Activated CD4-positive, alpha-beta T cell treated with anti-CD3 and anti-CD28 coated beads, Interleukin-2, Interleukin-4, amounts not matched to agents 100 ng/mL and 50 ng/mL, durations not matched to agents 16 hours and 8 hours (primary cell): ENCODE results near the gene WDFY3.
"Not testable (repeated sequence)": the region's sequence is repeated elsewhere in the genome, so short reads cannot be mapped to it uniquely, and the experiment has no call there.

Experiments used
- DNase-seq: peaks from one replicate; pipeline ENCODE4 v3.0.0-alpha.2; 2020; ENCODE audit warnings: low spot score

WDFY3 gene

DNA sequence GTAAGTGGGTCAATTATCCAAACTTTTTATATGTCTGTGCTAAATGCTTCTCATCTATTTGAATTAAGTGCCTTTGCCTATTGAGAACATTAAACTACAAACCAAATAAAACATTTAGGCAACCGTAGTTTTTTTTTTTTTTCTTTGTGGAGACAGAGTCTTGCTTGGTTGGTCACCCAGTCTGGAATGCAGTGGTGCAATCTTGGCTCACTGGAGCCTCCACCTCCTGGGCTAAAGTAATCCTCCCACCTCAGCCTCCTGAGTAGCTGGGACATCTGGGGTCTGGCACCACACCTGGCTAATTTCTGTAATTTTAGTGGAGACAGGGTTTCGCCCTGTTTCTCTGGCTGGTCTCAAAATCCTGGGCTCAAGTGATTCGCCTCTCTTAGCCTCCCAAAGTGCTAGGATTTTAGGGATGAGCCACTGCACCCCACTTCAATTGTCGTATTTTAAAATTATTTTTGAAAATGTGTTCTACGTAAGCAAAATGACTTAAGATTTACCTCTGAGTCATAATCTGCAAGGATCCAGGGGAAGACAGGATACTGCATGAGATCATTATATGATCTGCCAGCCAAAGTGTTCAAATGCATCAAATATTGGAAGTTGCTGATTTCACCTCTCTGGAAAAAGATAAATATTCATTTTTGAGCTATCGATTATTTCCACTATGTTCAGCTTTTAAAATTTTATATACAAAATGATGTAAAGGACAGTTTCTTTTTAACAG is 257.9 kb downstream of the WDFY3 start:
- no peak for DNase-seq

DNA sequence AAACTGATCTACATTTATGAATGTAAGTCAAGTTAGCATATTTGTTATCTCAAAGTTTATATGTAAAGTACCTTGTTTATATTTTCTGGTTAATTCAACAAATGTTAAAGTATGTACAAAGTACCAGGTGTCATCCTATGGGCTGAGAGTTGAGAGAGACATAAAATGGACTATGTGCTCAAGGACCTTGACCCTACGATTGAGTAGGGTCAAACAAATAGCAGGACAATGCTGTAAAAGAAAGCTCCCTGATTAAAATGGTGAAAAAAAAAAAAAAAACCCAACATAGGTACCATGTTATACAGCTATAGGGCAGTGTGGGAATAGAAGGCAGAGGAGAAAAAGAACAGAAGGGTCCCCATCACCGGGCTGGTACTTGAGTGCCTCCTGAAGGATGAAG is 260.2 kb downstream of the WDFY3 start:
- DNase-seq: no peak

DNA sequence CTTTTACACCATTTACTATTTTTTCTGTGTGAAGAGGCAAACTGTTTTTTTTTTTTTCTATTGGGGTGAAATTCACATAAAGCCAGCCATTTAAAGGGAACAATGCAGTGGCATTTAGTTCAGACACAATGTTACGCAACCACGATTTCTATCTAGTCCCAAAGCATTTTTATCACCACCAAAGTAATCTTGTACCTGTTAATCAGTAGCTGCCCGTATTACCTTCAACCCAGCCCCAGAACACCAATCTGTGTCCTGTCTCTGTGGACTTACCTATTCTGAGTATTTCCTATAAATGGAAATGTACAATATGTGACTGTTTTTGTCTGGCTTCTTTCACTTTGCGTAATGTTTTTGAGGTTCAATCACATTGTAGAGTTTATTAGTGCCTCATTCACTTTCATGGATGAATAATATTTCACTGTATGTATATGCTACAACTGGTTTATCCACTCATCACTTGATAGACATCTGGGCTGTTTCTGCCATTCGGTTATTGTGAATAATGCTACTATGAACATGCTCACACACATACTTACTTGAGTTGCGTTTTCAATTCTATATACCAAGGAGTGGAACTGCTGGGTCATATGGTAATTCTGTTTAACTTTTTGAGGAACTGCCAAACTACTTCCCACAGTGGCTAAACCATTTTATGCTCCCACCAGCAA is 267.4 kb downstream of the WDFY3 start:
- DNase-seq: no peak

DNA sequence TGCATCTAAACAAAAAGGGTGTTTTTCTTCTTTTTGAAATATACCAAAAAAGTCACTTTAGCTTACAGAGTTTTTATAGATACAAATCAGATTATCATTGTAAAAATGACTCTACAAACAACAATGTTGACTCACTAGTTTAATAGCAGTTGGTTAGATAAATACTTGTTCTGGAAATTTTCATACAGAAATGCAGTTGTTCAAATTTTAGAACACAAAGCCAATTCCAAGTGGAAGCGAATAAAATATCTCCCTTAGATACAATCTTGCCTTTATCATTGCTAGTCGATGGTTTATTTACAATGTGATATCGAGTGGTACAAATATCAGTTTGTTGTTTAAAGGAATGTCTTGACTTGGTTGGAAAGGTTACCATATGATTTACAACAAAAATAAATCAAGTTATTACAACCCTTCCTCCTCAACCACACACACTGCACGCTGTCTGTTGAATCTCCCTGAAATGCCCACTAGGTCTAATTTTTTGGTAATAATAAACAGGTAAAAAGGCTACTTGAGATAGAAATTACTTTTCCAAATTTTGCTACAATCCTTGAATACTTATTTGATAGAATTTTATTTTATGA is 268.8 kb downstream of the WDFY3 start:
- DNase-seq: no peak

DNA sequence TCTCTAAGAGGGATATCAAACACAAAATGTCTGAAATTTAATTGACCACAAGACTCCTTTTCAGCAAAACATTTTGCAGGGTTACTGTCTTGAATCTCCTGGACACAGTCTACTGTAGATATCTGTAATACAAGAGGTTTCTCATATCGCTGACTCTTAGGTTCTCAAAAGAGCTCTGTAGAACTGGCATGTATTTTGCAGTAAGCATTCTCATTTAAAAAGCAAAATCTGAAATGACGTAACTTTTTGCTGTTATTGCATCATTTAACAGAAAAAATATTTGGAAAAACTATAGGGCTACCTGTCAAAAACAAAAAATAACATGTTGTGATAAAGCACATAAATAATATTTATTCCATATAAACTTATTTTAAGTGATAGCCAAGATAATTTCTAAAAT is 269.3 kb downstream of the WDFY3 start:
- DNase-seq: no peak

DNA sequence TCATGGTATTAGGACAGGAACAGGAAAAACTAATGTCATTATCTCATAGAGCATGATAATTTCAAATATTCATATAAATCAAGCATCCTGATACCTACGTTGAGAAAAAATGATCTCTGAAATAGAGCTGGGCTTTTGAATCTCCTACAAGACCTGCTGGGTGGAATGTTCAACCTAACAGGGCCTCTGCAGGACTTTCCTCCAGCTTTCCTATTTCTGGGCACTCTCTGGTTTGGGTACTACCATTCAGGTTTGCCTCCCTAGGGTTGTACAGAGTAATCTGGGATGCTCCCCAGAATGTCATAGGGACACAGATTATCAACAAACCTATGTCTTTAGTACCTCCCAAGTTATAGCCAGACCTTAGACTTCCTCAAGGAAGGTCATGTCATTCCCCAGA is 274.7 kb downstream of the WDFY3 start:
- DNase-seq: no peak

DNA sequence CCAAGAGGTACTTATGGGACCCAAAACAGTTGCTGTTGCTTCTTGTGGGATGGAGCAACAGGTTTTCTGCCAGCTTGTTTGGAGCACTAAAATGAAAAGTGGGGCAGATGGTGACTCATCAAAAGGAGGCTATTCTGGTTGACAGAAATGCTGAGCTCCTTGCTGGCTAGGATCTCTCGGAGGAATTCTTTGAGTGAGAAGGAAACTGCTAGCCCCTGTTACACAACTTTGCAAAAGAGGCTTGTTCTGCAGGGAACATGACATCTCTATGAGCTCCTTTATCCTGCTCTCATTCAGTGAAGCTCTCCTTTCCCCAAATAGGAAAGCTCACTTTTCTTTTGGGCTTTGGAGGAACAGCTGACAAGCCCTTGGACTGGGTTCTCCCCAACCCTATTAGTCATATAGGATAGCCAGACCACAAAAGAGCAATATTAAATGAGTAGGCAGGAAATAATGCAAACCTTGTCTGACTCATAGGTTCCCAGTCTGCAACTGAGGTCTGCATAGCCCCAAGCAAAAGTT is 275.3 kb downstream of the WDFY3 start:
- peak; percentile 35 for DNase-seq

DNA sequence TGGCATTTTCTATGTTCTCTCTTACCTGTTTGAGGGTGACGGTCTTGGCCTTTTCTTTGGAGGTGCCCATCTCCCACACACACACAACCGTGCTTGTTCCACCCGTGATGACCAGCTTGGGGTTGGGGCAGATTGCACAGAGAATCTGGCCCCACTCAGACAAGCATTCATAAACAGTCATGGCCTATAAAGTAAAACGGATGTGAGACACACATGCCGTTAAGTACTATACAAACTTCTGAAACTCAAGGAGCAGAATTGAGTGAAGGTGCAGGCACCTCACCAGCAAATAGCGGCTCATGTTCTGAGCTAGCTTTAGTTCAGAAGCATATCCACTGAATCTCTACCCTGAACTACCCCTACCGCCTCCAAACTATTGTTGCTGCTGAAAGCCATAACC is 276.0 kb downstream of the WDFY3 start:
- DNase-seq: no peak

DNA sequence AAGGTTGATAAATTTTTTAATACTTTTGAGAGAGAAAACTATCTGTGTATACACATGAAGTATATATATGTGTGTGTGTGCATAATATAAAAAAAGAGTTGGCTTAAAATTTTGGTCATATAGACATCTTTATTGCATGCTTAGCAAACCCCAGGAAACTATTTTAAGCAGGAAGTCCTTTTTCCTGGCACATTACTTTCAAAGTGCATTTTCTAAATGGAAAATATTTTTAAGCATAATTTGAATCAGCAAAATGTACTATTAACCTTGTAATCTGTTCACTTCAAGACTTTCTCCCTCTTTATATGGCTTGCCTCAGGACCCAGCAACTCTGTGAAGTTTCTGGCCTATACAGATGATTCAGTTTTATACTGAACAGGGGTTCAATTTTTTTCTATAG is 277.3 kb downstream of the WDFY3 start:
- DNase-seq: no peak

DNA sequence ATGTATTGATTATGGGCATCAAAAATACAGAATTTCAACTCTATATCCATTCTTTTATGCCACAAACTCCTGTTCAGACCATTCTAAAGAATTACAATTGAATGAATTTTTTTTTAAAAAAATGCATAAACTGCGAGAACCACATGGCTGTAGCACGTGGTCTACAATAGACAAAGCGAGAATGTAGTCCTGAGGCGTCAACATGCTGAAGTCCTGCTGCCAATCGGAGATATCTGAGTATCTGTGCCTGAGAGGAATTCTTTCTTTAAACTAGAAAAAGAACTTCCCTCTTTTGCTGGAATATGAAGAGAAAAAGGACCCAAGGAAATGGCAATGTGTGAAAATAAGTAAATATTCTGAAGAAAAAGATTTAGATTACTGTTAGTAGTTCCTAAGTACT is 277.9 kb downstream of the WDFY3 start:
- DNase-seq: no peak

DNA sequence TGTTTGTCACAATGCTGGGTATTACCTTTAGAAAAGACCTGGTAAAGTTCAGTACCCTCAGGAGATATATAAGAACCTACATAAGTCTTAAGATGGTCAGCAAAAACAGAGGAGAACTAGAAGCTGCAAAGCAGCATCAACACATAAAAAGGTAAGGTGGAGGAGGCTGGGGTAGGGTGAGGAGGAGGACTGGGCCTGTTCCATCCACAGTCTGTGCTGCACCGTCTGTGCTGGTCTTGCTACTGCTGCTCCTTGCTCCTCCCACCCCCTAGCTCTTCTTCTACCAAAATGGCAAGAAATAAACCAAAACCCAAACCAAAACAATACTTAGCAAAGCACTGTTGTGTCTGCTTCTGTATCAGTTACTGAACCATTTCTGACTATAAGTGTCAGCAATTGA is 281.4 kb downstream of the WDFY3 start:
- DNase-seq: no peak

DNA sequence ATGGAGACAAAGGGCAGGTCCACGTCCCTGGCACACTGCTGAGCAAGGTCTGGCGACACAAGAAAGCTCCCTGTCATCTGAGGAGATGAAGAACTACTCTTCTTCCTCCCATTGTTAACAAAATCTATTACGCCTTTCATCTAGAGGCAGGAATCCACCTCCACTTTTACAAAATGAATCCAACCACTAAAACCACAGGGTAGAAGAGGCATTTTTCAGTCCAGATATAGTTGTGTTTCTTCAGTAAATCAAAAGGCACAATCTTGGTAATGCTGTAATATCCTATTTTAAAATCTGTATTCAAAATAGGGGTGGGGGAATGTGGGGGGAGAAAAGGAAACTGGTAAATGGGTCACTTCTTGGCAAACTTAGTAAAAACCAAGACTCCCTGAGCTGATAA is 282.1 kb downstream of the WDFY3 start:
- DNase-seq: no peak

DNA sequence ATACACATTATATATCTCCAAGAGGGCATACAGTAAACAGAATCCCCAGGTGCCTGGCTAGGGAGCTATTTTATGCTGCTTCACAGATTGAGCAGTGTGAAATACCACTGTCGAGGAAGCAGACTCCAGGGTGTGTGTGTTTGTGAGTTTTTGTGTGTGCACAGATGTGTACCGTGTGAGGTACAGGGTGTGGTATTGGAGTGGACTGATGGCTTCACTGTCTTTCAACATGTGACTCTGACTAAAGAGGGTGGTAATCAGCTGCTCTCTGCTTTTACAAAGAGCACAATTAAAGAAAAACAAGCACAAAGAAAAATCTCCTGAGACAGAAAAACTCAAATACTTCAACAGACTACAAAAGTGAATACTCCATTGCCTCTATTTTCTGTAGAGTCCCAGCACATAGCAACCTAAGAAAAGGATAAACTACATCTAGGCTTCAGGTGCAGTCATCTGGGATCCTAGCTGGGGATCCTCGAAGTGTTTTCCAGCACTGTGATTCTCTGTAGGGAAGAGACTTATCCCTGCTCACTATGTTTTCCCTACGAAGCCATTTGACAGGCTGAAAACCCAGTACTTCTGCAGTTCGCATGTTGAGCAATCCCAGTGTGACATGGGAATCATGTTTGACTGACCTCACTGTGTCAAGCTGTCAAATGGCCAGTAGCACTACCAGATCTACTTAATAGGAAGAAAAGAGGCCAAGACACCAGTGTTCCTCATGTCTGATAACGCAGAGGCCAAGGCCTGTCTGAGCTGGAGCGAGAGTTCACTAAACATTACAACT is 283.2 kb downstream of the WDFY3 start:
- no peak for DNase-seq

DNA sequence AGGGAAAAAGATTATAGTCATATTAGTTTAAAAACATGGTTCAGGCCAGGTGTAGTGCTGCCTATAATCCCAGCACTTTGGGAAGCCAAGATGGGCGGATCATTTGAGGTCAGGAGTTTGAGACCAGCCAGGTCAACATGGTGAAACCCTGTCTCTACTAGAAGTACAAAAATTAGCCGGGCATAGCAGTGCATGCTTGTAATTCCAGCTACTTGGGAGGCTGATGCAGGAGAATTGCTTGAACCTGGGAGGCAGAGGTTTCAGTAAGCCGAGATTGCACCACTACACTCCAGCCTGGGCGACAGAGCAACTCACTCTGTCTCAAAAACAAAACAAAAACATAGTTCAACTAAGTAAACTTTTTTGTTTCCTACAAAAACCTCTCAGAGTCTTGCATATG is 283.8 kb downstream of the WDFY3 start:
- DNase-seq: not testable (repeated sequence)

DNA sequence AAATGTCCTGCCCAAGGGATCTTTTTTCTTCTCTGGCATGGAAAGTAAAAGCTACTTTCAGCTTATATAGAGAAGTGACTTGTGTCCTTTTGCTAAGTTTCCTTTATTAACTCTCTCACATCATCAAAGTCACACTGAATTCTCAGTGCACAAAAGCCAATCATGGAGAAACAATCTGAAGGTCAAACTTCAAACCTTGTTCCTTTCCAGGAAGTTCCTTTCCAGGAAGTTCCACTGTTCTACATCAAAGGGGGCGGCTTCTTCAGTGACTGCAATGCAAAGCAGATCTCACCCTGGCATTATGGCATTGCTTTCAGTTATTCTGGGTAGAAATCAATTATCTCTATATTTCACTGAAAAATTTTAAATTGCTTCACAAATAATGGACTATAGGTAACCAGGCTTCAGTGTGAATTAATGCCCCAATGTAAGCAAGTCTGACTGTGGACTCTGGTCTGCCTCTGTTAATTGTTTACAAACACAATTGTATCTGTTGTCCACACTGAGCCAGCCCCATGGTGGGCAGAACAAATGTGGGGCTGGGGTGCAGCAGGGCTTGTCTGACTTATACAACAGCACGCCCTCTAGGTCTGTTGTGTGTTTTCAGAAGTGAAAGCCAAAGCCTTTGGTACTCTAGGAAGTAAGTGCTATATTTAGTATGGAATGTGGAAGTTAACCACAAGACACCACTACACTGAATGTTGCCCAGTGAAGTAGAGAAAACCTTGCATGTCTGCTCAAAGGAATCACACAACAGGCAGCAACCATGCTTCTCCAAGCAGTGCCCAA is 284.8 kb downstream of the WDFY3 start:
- DNase-seq: no peak

DNA sequence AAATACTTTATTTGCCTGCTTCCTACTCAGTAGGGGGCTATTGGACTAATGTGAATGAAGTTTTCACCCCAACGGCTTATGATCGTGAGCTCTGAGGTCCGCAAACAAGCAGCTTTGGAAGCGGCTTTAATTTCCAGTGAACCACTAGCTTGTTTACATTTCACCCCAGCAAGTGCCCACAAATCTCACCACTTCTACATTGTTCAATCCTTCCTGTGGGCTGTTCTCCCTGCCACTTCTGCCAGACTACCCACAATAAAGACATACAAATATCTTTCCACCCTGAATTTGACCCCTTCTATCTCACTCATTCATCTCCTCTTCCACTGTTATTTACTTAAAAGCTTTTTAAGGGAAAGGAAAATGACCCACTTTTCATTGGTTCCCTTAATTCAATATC is 285.5 kb downstream of the WDFY3 start:
- DNase-seq: no peak

DNA sequence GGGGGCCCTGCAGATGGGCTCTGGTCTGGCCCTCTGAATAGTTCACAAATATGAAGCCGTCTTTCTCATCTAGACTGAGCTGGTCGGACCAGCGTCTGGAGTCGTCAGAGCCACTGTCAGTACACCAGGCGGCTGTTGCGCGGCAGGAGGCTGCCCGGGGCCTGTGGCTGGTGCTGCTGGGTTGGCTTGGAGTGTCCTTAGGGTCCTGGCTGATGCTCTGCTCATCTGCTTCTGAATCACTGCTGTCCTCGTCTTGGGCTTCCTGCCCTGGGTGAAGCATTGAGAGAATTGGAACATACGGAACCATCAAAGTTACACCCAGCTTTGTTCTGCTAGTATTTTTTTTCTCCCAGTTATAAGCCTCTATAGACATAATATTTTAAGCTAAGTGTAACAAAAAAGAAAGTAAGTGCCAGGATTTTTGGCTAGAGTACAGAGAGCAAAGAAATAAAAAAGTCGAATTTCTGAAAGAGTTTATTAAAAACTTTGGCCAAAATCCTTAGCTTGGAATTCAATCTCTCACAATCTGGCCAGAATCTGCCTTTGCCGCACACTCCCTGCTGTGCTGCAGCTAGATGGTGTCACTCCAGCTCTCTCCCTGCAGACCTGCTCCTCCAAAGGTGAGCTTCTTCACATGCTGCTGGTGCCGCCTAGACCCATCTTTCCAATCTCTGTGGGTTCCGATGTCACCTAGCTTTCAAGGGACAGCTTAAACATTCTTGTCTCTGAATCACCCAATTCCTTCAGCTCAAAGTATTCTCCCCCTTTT is 287.3 kb downstream of the WDFY3 start:
- DNase-seq: no peak

DNA sequence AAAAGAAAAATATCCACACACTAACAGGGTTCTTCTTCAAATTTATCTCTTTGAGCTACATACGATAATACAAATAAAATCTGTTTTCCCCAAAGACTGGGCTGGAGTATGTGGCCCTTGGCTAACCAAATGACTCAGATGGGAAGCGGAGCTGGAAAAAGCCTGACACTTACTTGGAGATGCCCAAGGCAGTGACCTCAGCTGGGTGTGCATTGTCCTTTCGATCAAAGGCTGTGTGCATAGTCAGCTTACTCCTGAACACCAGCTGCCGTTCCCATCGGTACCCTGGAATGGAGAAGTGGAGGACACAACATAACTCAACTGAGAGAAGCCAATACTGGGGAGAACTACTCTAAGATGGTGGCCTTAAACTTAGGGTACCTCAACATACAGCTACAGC is 288.5 kb downstream of the WDFY3 start:
- DNase-seq: no peak

DNA sequence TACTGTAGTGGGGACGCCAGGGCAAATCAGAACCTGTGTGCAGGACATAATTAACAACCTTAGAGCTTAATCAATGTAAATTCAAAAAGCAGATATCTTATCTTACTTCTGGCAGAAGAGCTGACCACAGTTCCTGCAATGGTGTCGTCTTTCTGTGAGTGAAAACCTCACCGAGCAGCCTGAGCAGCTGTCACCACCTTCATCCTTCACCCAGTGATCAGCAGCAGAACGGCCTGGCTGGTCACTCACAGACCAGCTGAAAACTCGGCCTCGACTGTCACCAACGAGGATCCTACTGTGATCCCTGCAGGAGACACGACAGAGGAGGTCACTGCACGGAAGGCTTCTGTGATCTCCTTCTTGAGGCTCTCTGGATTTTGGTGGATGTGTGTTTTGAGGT is 289.4 kb downstream of the WDFY3 start:
- no peak for DNase-seq

DNA sequence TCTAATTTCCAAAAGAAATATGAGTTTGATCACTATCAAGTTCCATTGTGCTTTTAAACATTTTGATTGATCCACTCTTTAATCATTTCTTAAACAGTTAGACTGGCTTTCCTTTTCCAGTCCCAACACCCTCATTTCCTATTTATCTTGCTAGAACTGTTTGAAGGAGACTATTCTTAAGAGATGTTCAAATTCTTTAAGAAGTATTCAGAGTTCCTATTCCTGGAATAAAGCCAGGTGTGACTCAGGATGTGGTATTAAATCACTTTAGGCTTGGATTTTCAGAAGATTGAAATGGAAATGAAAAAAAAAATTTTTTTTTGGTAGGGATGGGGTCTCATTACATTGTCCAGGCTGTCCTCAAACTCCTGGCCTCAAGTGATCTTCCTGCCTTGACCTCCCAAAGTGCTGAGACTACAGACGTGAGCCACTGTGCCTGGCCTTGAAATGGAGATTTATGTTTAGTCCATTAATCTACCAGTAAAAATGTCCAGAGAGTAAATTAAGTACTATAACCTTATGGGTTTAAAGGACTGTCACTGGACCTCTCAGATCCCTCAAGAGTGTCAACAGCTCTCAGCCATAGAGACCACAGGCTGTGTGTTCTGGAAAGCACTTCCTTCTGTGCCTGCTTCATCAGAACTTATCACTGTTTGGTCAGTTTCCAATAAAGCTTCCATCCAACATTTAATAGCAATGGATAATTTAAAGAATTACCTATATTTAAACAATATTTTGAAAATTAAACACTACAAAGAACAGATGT is 292.8 kb downstream of the WDFY3 start:
- no peak for DNase-seq
